Measurements from ENCODE around the gene SPANXD.
"Not testable (repeated sequence)": the region's sequence is repeated elsewhere in the genome, so short reads cannot be mapped to it uniquely, and the experiment has no call there.

SPANXD gene, protein sequence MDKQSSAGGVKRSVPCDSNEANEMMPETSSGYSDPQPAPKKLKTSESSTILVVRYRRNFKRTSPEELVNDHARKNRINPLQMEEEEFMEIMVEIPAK

DNA sequence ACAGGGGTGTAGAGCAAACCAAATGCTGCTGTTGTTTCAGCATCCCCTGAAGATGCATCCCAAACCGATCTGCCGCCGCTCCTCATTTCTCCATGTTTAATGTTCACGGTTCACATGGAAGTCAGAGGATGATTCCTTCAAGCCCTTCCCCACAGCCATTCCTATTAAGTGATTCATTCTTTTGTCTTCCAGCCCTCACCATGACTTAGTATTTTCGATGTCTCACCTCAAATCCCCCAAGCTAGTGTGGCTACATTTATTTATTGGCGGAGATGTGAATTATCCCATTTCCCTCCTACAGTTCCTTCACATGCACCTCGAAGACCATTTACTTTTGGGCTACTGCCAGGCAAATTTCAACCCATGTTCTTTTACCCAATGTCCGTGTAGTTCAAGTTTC, at the start of gene SPANXD:
Gene SPANXD (minus strand): TSS at position 101 of the 400 bp plus-strand sequence. CDS start 334 bp downstream, outside the sequence.
- not testable (repeated sequence) for DNase-seq (ENCODE audit: extremely low read depth in 1 of 2, low read depth in 1 of 2)

DNA sequence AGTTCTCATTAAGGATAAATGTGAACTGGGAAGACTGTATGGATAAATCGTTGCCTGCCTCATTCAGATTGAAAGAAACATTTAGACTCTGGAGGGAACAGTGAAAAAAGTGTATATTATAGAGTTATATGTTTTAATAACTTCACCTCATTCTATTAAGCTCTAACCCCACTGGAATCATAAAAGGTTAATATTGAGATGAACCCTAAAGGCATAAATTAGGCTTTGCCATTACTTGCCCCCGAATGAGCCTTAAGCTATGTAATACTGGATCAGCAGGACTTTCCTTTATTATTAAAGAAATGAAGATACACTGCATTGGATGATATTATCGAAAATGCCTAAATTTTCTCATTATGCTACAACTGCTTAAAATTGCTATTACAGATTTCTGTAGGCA, 44.1 kb upstream of the SPANXD start:
- no peak for DNase-seq (ENCODE audit: extremely low read depth in 1 of 2, low read depth in 1 of 2)

DNA sequence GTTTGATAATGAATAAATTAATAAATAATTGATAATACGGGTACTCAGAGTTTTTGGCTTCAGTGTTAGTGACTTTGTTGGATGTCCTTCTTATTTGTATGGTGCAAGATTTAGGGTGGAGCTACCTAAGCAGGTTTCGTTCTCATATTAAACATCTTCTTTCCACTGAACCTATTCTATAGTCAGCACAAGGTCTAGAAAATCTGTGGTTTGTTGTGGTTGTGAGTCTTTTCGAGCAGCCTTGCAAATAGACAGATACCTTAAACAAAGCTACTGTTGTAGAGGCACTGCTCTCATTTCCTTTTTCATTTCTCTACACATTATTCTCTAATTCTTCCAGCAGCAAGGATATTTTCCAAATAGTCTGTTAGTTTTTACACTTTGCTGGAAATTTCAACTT, 38.1 kb upstream of the SPANXD start:
- no peak for DNase-seq (ENCODE audit: extremely low read depth in 1 of 2, low read depth in 1 of 2)

DNA sequence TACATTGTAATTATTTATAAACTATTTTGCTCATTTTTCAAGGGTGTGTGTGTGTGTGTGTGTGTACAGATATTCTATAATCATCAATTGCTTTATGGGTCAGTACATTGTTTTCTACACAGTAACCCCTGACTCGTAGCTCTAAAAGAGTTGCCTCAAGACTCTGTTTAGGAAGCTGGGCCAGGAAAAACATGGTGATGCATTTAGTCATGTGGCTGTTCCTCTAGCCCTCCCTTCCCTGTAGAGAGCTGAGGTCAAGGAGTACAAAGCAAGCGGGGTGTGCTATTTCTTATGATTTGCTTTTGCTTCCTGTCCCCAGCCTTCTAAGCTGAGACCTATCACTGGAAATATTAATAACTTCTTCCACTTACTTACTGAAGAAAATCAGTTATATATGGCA, 34.8 kb upstream of the SPANXD start:
- DNase-seq (ENCODE audit: extremely low read depth in 1 of 2, low read depth in 1 of 2), result no peak

DNA sequence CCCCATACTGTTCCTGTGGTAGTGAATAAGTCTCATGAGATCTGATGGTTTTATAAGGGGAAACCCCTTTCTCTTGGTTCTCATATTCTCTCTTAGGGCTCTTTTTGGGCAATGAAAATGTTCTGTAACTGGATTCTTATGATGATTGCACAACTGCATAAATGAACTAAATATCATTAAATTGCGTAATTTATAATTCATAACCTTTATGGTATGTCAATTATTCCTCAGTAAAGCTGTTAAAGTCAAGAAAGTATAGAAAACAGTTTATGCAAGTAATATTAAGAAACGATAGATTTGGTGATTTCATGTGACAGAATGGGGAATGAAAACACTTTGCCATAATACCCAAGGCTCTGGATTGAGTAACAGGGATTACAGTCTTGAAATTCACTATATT, 33.5 kb upstream of the SPANXD start:
- DNase-seq (ENCODE audit: extremely low read depth in 1 of 2, low read depth in 1 of 2), result no peak

DNA sequence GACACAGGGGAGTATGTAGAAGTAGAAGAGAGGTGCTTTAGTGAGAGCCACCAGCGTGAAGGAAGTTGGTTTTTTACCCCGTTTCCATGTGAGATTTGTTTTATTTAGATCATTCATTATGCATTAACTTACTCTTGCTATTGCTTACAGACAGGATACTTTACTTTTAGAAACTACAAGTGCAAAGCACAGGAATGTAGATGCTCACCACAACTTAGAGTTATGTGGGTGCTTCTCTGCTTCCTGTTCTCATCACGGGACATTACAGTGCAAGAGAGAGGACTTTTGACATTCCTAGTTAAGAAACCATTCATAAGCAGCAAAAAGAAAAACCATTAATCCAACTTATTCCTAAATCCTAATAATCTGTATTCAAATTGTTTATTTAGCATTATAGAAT, 25.6 kb upstream of the SPANXD start:
- no peak for DNase-seq (ENCODE audit: extremely low read depth in 1 of 2, low read depth in 1 of 2)

DNA sequence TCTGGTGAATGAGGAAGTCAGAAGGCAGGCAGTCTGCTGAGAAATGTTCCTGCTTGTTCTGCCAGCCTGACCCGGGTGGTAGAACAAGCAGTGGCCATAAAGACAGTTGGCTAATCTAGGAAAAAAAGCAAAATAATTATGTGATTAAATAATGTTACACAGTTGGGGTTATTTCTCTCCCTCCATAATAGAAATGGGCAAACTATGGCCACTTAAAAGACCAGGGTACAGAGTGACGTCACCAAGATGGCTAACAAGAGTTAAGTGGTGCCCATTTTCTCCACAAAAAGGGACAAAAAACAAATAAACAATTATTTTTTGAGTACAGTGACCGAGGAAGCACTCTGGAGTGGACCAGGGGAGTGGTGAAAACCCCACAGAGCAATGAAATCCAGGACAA, 16.1 kb upstream of the SPANXD start:
- DNase-seq (ENCODE audit: extremely low read depth in 1 of 2, low read depth in 1 of 2), result no peak

DNA sequence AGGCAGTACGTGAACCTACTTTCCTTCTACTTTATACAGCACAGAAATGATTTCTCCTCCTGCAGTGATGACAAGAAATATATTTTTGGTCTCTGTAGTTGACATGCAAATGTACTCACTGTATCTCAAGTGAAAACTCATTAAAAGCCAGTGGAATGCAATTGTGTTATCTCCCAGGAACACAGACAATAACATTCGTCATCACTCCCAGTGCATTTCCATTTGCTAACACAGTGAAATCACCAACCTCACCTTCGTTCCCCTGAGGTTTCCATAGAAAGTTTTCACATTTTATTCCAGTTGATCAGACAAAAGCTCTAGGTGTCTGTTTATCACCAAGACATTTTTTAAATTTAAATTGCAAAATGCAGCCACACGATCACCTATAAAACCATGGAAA, 2.5 kb upstream of the SPANXD start:
- no peak for DNase-seq (ENCODE audit: extremely low read depth in 1 of 2, low read depth in 1 of 2)

DNA sequence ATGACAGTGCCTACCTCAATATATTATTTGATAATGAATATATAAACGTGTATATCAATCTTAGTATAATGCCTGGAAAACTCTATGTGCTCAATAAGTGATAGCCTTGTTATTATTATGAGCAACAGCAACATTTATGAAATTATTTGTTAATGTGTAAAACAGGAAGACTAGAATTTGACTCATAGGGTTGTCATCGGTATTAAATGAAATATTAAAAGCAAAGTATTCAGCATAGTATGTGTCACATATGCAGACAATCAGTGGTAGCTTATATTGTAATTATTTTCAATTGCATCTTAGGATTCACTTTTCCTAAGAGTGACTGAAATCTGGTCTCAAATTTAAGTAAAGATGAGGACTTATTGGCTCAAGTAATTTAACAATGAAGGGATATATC, 24.6 kb downstream of the SPANXD start:
- no peak for DNase-seq (ENCODE audit: extremely low read depth in 1 of 2, low read depth in 1 of 2)

DNA sequence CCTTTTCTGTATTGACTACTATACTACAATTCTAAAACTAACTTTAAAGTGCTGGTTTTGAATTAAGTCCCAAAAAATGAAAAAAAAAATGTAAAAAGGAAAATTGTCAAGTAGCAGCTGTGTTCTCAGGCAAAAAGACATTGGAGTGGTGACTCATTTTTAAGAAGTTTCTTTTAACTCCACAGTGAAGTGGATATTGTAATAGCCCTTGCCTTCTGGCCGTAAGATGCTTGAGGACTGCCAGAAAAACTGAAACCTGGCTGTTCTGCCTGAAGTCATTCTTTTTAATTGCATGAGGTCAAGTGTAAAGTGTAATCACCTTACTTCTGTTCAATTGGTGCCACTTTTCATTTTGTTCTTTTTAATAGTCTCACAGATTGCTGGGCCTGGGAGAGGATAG, 28.9 kb downstream of the SPANXD start:
- DNase-seq (ENCODE audit: extremely low read depth in 1 of 2, low read depth in 1 of 2), result no peak

DNA sequence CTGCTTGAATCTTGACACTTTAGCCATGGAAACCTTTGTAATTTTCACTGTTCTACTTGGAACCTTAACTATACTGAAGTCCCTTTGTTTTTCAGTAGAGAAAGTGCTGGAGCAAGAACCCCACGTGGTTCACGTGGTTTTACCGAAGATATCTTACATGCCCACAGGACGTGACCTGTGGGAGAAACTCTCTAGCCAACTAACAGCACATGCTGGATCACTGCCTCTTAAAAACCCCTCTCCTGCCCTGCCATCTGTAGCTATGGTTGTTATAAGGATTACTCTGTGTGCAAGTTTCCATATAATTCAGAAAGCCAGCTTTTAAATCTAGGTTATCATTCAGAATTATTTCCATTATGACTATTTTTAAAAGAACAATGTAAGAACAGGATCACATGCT, 30.2 kb downstream of the SPANXD start:
- DNase-seq (ENCODE audit: extremely low read depth in 1 of 2, low read depth in 1 of 2), result no peak

DNA sequence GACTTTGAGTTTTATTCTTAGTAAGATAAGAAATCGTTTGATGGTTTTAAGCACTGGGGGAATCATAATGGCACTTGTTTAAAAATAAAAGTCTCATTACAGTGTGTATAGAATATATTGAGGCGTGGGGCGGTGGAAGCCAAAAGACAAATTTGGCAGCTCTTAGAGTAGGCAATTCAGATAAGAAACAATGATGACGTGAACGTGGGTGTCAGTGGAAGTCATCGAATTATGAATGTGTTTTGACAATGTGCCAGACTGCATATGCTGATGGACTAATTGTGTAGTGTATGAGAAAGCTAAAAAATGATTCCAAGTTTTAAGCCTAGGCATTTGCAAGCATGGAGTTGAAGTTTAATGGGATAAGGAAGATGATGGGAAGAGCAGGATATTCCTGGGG, 35.8 kb downstream of the SPANXD start:
- DNase-seq (ENCODE audit: extremely low read depth in 1 of 2, low read depth in 1 of 2), result no peak

DNA sequence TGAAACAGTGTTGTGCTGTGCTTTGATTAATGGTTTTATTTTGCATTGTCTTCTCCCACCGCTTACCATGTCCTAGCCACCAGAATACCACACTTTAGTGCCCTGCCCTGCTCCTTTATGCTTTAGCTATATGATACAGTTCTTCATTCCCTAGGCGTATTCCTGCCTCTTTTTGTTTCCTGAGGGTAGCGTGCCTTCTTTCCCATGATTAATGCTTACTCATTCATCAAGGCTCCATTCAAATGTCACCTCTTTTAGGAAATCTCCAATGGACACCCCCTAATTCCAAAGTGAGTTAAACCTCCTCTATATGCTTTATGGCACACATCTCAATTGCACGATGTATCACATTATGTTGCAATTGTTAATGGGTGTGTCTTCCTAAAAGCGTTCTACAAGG, 46.3 kb downstream of the SPANXD start:
- no peak for DNase-seq (ENCODE audit: extremely low read depth in 1 of 2, low read depth in 1 of 2)

Measured in activated CD8-positive, alpha-beta memory T cell treated with anti-CD3 and anti-CD28 coated beads for 1 hour (primary cell).